Stimulated activated CD8-positive, alpha-beta memory T cell treated with anti-CD3 and anti-CD28 coated beads, Interleukin-7, amount 100 ng/mL, for 24 hours (primary cell): ENCODE results near the gene USP22.
"Not testable (repeated sequence)": the region's sequence is repeated elsewhere in the genome, so short reads cannot be mapped to it uniquely, and the experiment has no call there.

Experiments
- DNase-seq: peaks from one replicate; pipeline ENCODE4 v3.0.0-alpha.2; 2020; ENCODE audit warnings: low read depth

The USP22 gene

DNA sequence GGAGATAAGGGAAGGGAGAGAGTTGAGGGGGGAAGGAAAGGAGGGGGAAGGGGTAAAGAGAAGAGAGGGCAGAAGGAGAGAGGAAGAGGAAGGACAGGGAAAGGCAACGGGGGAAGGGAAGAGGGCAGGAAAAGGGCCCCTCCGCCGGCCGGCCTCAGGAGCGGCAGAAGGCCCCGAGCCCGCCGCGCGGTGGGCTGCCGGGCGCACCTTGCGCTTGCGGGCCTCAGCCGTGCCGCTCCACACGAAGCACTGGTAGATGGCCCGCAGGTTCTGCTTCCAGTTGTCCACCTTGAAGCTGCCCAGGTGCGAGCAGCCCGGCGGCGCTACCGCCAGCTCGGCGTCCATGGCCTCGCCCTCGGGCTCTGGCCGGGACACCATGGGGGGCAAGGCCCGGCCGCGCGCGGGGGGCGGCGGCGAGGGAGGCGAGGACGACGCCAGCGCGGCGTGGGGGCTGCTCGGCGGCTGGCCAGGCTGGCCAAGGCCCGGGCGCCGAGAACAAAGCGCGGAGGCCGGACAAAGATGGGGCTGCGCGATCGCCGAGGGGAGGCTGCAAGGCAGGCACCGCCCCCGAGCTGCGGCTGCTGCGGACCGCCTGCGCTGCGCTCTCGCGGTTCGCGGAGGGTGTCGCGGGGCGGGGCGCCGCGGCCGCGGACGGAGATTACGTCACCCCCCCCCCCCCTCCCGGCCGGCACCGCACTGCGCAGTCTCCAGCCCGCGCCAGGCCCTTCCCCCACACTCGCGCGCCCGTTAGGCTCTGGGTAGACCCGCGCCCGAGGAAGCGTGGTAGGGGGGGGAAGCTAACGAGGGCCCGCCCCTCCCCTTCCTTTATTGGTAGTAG is at the start of gene USP22:
TSS of gene USP22 (minus strand) at position 554 of the 838 bp plus-strand sequence. CDS start at position 378, 176 bp downstream.
- DNase-seq = no peak

DNA sequence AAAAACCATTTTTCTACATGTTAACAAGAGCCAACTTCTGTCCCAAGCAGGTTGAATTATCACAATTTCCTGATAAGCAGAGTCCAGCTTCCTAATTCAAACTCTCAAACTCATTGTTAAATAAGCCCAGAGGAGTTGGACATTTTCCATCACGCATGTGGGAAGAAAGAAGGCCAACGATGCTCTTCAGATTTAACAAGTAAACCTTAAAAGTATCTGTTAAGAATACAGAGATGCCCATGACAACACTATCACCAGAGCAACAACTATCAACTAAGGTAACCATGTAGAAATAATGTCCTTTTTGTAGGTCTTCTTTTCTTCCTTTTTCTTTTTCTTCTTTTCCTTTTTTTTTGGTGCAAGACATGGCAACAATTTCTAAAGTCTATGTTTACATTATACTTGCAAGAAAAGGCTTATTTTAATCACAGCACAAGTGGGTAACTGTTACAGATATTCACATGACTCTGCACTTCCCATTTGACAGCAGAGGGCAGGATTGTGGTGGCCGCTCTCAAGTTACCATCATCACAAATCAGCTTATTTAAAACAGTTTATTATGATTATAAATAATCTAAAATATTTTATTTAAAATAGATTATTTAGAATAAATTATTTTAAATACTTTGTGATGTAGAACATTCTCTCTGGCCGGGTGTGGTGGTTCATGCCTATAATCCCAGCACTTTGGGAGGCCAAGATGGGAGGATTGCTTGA is 48.2 kb upstream of the USP22 start:
- DNase-seq = no peak

DNA sequence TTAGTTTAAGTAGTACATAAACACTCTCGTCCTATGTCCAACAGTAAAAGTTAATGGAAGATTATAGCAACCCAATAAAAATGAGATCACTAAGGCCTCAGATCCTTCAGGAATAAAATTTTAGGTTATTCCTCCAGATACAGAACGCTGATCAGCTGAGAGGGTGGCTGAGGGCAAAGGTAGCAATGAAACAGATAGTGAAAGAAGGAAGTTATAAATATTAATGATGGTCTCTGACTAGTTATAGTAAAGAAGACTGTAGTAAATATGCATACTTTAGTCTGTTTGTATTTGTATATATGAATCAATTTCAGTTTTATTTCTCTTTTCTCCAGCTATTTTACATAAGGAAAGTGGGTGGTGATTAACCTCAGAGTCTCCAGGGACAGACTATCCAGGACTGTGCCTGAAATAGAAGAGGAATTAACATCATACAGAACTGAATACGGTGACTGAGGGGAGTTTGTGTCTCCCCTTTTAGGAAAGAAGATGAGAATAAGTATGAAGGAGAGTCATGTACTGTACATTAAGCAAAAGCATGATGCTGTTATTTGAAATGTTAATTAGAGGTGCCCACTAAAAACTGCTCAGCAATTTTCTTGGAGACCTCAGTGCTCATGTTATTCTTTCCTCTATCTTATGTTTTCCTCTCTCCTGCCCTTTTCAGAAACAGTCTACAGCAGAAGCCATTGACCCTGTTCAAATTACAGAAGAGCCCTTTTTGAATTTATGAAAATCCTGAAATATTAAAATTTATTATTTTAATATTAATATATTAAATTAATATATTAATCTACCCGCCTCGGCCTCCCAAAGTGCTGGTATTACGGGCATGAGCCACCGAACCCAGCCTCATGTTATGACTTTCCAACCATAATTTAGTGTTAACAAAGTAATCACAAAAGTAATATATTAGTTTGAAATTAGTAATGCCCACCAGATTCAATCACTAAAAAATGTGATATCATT is 47.4 kb upstream of the USP22 start:
- DNase-seq = no peak

DNA sequence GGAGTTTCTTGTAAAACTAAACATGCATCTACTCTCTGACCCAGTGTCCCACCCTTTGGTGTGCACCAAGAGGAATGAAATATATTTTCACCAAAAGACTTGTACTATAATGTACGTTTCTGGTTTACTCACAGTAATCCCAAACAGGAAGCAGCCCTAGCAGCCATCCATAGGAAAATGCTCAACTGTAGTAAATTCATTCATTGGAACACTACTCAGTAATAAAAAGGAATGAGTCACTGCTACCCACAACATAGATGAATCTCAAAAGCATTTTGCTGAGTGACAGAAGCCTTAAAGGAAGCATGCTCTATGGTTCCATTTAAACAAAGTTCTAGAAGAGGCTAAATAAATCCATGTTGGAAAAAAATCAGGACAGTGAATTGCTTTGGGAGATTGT is 46.3 kb upstream of the USP22 start:
- DNase-seq = no peak

DNA sequence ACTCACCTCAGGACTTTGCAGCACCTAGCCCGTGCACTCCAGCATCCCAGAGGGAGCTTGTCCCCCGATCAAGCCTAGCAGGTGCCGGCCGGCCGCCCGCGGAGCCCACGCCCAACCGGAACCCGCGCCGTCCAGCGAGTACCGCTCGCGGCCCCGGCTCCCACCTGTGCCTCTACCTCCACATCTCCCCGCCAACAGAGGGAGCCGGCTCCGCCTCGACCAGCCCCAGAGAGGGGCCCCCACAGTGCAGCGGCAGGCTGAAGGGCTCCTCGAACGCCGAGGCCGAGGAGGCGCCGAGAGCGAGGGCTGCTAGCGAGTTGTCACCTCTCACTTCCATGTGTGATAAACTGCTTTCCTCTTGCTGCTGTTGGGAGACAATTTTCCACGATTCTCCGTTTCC is 42.9 kb upstream of the USP22 start:
- no peak for DNase-seq

DNA sequence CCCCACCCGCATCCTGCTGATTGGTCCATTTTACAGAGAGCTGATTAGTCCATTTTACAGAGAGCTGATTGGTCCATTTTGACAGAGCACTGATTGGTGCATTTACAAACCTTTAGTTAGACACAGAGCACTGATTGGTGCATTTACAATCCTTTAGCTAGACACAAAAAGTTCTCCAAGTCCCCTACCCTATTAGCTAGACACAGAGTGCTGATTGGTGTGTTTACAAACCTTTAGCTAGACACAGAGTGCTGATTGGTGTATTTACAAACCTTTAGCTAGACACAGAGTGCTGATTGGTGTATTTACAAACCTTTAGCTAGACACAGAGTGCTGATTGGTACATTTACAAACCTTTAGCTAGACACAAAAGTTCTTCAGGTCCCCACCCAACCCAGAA is 42.5 kb upstream of the USP22 start:
- DNase-seq = not testable (repeated sequence)

DNA sequence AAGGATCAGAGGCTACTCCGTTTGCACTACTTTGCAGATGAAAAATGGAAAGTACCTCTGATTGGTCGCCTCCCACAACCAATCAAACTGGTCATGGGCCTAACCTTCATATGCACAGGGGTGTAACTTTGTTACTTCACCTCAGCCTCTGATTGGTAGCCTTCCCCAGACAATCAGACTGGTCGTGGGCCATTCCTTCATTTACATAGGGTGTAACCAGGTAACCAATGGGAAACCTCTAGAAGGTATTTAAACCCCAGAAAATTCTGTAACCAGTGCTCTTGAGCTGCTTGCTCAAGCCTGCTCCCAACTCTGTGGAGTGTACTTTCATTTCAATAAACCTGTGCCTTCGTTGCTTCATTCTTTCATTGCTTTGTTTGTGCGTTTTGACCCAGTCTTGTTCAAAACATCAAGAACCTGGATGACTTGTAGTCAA is 39.2 kb upstream of the USP22 start:
- DNase-seq = no peak

DNA sequence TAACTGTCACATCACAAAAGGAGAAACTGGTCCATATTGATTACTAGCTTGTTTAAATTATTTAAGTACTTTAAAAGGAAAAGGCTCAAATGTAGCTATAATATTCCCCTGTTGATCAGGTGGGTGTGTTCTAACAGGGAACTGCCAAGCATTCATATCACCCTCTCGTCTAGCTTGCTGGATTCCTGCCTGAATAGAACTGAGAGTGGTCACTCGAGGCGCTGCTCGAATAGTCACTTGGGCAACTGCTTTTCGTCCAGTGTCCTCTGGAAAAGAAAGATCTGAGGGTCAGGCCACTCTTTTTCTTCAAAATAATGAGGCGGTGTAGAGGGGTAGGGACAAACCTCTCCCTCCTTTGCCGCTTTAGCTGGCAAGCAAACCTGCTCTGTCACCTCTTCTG is 36.4 kb upstream of the USP22 start:
- DNase-seq = no peak

DNA sequence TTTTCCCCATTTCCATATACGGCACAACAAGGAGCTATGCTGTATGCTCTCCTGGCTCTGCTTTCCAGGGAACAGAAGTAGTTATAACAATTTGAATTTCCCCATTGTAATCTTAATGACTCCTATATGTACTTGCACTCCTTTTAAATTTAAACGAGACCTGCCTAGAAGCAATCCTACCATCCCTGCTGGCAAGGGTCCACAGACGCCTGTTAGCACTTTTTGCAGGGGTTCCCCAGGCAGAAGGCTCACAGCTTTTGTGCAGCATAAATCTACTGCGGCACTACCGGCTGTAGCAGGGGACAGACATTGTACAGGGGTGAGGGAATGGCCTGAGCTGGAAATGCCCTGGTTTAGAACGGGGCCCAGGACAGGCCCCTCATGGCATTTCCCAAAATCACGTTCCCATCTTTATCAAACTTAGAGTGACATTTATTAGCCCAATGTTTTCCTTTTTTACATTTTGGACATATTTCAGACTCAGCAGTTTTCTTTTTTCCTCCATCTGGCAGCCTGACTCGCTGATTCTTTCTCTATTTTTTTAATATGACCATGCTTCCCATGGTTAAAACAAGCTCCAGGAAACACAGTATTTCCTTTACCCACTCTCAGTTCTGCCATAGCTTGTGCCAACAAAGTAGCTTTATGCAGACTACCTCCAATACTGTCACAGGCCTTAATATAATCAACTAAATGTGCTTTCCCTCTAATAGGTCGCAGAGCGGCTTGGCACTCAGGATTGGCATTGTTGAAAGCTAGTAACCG is 35.4 kb upstream of the USP22 start:
- no peak for DNase-seq

DNA sequence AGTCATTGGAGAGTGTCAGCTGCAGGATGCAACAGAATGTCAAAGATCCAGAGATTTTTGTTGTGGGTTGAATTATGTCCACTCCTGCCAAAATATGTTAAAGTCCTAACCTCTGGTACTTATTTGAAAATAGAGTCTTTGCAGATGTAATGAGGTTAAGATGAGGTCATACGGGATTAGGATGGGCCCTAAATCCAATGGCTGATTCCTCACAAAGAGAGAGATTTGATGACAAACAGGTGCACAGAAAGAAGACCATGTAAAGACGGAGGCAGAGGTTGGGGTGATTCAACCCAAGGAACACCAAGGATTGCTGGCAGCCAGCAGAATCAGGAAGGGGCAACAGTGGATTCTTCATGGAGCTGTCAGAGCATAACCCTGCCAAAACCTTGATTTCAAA is 34.5 kb upstream of the USP22 start:
- DNase-seq = no peak

DNA sequence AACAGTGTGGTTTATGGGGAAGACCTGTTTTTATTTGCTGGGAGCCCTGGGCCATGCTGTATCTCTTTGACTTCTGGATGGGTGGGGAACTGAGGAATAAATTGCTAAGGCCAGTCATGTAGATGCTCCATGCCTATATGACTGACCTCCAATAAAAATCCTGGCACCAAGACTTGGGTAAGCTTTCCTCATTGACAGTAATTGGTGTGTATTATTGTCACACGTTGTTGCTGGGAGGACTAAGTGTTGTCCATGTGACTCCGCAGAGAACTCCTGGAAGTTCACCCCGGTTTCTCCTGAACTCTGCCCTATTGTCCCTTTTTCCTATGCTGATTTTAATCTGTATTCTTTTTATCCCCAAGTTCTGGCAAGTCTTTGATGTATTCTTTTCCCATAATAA is 33.4 kb upstream of the USP22 start:
- no peak for DNase-seq

DNA sequence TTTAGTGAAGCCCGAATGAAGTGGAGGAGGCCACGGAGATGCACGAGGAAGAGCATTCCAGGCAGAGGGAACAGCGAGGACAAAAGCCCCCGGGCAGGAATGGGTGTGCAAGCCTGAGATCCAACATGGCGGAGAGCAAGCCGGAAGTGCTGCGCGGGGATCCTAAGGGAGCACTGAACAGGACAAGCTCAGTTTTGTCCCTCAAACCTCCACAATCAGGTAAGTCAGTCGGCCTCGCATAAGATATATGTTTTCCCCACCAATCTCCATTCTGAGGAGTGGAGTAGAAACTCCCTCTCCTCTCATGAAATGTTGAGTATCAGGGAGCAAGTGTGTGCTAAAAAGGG is 32.9 kb upstream of the USP22 start:
- no peak for DNase-seq

DNA sequence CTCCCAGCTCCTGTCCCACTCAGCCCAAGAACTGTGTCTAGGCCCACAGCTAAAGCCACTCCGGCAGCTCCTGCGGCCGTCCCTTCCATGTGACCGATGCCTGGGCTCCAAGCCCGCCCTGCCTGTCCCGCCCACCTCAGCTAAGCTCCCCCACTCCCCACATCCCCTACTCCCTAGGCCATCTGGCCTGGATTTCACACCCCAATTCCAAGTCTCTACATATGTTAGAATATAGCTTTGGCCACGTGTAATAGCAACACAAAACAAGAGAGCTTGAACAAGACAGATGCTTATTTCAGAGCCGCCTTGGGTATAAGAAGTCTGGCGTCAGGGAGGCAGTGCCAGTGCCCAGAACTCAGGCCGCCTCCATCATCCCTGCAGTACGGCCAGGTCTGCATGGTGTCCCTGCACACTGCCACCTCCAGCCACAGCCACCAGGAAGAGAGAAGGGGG is 30.0 kb upstream of the USP22 start:
- no peak for DNase-seq

DNA sequence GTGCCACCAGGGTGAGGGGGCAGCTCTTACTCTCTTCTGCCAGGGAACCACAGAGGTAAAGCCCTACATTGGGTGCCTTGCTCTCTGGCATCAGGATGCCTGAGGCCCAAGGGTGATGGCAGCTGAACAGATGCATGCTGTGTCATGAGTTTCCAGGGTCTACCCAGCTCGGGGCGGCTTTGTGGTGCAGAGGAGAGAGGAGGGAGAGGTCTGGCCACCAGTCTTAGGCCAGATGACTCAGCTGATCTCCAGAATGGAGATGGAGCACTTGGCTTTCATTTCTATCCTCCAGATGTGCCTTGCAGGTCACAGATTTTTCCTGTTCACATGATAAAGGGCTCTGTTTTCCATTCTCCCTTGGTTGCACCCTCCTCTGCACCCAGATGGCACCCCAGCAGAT is 23.6 kb upstream of the USP22 start:
- DNase-seq = no peak

DNA sequence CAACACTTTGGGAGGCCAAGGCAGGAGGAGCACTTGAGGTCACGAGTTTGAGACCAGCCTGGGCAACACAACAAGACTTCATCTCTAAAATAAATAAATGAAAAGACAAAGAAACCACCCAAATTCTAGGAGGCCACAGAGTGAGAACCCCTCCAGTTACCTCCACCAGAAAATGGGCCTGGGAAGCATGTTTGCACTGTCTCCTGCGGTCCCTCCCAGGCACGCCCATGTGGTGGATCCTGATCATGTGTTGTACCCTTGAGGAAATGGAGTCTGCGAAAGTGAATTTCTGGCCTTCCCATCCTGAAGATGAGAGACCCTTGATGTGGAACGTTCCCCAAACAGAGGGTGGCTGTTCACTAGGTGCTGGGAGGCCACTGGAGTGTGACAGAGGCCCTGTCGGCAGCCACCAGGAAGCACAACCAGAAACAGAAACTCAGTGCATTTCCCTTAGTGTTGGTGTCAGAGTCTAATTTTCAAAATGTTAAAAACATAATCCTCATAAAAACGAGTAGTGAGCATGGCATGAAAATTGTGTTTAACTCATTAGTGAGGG is 19.2 kb upstream of the USP22 start:
- DNase-seq = no peak

DNA sequence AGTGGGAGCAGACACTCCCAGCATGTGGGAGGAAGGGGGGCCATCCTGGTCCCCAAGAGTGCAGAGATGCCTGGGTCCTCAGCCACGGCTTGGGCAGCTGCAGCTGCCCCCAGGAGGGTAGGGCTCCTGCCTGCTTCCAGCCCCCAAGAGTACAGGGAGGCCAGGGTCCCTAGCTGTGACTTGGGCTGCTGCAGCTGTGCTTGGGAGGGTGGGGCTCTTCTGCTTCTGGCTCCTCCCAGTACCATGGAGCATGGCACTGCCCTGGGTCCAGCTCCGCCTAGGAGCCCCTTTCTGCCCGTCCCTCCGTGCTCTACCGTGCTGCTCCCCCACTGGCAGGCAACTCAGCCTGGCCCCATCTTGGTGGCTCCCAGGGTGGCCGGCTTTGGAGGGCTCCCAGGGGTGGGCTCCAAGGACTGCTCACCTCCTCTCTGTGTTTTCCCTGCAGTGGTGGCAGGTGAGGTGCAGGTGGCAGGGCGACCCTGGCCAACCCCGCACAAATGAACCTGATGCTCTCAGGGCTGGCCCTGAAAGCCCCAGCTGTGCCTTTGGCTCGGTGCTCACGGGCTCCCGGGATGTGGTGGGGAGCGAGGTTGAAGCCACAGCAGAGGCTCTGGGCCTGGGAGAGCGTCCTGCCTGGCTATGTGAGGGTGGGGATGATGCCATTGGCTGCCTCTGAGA is 18.5 kb upstream of the USP22 start:
- no peak for DNase-seq

DNA sequence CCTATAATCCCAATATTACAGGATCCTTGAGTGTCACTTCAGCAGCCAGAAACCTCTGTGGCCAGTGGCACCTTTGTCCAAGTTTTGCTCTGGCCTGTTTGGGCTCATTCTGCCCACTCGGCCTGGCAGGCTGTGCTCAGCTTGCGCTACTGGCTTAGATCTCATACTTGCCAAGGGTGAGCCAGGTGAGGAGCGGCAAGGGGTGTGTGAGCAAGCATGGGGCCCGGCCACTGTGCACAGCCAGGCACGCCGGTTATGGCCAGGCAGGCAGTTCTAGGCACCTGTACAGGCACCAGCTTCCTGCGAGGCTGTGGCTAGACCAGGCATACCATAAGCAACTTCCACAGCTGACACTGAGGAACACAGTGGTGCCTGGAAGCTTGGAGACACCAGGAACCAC is 16.9 kb upstream of the USP22 start:
- no peak for DNase-seq

DNA sequence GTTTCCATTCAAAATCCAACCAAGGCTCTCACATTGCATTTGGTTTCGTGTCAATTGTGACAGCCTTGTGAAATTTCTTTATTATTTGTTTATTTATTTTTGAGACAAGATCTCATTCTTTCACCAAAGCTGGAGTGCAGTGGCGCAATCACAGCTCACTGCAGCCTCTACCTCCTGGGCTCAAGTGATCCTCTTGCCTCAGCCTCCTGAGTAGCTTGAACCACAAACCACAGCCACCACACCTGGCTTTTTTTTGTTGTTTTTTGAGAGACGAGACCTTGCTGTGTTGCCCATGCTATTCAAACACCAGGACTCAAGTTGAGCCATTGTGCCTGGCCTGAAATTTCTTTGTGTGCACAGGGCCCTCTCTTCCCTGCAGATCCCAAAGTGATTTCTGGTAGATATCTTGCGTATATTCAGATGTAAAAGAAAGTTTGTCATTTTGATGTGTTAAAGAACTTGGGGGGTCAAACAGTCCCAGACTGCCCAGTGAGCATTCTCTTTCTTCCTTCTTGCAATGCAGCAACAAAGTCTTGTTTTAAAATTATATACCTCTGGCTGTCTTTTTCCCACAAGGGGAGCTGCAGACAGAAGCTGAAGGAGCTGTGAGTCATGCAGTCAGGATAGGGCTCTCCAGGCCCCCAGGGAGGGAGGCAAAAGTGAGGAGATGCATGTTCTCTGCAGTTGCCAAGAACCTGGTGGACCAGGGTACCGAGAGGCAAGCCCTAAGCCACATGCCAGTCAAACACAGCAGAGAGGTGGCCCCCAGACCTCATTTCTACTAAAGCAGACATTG is 15.5 kb upstream of the USP22 start:
- no peak for DNase-seq

DNA sequence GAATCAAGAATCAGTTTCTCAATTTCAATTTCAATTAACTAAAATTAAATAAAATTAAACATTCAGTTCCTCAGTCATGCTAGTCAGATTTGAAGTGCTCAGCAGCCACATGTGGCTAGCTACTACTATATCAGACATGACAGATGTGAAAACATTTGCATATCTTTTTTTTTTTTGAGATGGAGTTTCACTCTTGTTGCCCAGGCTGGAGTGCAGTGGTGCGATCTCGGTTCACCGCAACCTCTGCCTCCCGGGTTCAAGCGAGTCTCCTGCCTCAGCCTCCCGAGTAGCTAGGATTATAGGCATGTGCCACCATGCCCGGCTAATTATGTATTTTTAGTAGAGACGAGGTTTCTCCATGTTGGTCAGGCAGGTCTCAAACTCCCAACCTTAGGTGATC is 10.2 kb upstream of the USP22 start:
- DNase-seq = not testable (repeated sequence)

DNA sequence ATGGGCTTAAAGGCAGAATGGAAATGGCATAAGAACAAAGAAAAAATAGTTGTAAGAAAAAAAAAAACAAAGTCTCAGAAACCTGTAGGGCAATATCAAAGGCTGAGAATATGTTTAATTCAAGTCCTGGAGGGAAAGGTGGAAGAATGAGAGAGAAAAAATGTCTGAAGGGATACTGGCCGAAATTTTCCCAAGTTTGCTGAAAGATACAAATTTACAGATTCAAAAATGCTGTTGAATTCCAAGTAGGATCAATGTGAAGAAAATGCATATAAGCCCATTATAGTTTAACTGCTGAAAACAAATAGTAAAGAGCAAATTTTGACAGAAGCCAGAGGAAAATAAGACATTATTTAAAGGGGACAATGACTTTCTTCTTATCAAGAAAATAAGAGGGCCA is 6.6 kb upstream of the USP22 start:
- no peak for DNase-seq
